GM18505 (cell line): ENCODE results near the gene HOXA3.

ENCODE experiments used
- ATAC-seq: cut with Tn5 transposase; IDR thresholded peaks from one replicate; pipeline ENCODE4 v1.9.1; 2021; ENCODE audit not compliant: unreplicated experiment
- POLR2A ChIP-seq: IDR thresholded peaks from 4 replicates; pipeline ENCODE4 v1.6.1; 2011; ENCODE audit warnings: borderline replicate concordance; ENCODE audit not compliant: insufficient read depth, insufficient read length; ENCODE audit errors: extremely low read depth

Gene HOXA3

DNA sequence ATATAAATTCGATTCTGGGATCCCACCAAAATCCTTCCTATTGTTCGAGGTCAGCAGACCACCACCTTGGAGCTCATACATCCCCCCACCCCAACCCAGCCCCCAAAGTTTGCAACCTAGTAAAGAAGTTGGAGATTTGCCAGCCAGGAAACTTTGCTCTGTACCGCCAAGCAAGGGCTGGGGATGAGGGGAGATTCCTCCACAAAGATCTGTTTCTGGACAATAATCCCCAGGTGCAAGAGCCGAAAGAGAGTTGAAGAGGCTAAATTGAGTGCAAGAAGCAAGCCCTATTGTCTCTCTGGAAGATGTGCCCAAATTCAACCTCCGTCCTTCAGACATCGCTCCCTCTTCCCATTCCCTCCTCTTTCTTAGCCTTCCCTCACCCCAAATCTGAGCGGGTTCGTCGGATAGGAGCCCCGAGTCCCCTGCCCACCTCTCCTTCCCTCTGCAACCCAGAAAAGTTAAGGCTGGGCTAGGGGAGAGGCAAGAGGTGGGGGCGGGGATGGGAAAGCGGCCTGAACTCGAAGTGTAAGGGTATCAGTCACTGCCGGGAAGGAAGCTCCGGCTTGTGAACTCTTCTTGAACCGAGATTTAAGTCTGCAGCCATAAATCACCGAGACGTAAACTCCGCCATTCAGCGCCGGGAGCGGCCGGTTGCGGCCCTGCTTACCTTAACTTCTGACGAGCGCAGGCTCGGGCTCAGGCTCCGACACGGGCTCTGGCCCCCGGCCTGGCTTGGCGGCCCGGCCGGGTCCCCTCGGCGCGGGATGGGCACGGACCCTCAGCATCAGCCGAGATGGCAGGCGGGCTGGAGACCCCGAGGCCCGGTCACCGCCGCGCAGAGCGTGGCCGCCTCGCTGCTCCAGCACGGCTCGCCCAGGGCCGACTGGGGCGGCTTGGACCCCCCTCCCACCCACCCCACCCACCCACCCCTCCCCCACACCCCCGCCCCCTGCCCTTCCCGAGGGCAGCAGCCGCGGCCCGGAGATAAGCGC lies 39.1 kb downstream of the HOXA3 start:
- no peak for TF ChIP-seq POLR2A
- ATAC-seq, result no peak

DNA sequence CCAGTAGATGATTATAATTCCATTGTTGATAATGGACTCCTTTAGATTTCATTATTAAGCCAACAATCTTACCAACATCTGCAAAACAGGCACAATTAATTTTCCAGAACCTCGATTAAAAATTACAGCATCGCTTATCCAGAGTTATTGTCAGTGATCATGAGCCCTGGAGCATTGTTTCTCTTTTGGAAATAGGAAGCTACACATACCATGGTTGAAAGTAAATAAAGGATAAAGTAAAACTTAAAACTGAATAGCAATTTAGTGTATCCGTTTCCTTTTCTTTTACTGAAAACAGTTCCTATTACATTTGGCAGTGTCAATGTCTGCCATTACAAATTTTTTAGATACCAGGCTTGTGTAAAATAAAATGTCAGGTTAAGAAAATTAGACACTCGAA lies 40.0 kb downstream of the HOXA3 start:
- ATAC-seq, result no peak

DNA sequence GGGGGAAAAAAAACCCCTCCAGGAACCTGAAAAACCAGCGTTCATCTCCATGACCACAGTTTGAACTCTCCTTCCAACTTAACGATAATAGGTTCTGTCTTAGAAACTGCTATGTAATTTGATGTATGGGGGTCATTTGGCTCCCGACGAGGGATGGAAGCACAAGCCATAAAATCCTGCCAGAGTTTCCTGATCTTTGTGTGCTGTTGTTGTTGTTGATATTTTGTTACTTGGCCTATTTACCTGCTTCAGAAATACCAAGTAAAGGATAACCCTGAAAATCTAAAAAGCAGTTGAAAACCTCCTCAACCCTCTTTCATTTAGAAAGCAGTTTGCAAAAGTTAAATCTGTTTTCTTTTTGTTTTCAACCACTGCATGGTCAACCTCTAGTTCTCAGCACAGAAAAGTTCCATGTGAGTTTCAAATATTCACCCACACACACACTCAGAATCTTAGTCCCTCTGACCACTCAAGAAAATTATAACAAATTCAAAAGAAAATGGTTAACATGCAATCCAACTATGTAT lies 40.6 kb downstream of the HOXA3 start:
- no peak for ATAC-seq
- TF ChIP-seq POLR2A, result no peak

More for the DNA sequence above, 40.0 kb downstream of the HOXA3 start:
- TF ChIP-seq POLR2A, result no peak

DNA sequence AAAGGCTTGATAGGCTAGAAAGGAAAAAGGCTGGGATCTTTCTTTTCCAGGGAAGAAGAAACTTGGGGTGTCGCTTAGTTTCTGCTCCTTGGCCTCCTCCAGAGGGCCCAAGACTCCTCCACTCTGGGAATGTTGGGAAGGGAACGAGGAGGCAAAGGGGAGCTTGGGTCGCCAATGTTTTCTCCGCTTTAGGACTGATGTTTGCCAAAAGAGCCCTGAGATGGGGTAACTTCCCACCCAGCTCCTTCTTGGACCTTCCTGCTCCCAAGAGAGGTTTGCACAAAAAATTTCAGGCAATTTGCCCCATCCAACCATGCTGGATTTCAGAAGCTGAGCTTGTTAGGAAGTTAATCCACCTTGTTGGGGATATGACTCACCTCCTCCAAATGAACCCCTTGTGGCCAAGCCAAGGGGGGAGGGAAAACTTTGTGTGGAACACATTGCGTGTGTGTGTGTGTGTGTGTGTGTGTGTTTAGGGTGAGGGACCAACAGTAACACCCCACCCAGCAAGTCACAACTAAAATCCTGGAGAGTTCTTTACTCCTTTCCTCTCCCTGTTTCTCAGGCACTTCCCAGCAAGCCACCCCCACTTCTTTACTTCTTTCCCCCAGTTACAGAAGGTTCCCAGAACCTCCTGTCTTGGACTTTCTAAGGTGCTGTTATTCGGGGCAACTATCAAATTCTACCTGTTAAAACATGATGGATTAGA lies 41.2 kb downstream of the HOXA3 start:
- no peak for ATAC-seq
- no peak for TF ChIP-seq POLR2A

DNA sequence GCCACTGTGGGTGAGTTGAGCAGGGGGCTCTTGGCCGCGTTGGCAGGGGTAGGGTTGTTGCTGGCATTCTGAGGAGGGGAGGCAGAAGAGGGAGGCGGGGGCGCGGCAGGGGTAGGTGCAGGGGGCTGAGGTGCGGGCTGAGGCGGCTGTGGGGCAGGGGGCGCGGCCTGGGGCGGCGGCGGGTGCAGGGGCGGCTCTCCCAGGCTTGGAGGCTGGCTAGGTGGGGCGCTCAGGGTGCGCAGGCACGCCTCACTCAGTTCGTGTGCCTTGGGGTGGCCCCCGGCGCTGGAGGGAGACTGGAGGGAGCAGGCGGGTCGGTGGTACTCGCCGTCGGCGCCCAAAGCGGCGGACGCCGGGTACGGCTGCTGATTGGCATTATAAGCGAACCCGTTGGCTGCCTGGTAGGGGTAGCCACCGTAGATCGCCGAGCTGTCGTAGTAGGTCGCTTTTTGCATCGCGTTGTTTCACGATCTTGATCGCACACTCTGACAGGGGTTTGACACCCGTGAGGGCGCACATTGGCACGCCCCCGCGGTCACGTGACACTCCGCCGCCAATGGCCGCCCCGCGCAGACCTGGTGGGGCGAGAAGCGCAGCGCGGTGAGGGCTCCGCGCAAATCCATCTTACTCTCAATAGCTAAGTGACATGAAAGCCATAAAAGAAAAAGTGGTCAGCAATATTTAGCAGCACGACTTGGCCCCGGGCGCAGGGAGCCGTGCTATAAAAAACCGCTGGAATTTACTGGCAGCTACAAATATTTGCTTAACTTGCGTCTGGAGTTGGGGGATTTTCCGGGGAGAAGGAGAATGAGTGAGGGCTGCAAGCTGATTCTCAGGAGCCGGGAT lies 42.0 kb downstream of the HOXA3 start:
- no peak for ATAC-seq

DNA sequence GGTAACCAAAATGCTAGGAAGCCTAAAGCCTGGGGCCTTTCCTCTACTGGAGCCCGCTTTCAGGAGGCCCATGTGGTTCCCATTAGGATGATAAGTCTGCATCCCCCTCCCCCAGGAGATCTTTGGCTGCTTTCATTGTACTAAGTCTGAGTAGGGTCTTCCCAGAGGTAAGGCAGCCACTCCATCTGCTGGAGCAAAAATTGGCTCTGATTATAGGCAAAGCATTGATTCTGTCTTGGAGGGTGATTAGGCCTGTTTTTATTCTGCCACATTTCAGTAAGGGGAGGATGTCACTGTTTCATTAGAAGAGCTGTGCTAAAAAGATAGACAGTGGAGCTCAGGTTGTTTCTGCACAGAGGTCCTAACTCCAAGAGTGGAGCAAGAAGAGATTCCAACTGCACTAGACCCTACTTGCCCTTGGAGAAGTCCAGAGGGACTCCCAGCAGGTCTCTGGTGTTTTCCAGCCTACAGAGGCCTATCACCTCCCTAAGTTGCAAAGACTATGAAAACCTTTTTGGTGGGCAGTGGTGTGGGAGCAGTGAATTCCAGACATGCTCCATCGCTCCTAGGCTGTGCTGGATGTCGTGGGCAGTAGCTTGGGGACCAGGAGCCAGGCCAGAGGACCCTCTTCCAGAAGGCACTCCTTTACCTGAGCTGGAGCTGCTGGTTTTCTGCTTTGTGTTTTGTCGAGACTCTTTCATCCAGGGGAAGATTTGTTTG lies 42.8 kb downstream of the HOXA3 start:
- no peak for TF ChIP-seq POLR2A

More for the DNA sequence above, 42.0 kb downstream of the HOXA3 start:
- no peak for TF ChIP-seq POLR2A

DNA sequence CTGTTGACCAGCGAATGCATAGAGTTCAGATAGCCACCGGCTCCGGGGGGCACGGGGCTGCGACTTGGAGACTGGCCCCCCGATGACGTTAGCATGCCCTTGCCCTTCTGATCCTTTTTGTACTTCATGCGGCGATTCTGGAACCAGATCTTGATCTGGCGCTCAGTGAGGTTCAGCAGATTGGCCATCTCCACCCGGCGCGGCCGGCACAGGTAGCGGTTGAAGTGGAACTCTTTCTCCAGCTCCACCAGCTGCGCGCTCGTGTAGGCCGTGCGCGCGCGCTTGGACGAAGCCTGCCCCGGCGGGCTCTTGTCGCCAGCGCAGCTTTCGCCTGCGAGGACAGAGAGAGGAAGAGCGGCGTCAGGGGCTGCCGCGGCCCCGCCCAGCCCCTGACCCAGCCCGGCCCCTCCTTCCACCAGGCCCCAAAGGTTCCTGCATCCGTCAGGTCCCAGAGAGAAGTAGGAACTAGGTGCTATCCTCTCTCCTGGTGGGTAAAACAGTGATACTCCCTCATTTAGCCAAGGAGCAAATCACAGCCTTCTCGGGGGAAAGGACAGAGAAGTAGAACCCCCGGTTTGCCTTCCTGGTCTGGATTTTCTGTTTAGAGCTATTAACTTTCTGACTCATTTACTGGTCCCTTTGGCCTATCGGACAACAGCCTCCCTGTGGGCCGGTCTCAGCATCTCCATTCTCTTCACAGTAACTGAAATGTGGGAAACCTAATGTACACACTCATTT lies 43.8 kb downstream of the HOXA3 start:
- no peak for ATAC-seq
- TF ChIP-seq POLR2A, result no peak

More for the DNA sequence above, 42.8 kb downstream of the HOXA3 start:
- ATAC-seq, result no peak

DNA sequence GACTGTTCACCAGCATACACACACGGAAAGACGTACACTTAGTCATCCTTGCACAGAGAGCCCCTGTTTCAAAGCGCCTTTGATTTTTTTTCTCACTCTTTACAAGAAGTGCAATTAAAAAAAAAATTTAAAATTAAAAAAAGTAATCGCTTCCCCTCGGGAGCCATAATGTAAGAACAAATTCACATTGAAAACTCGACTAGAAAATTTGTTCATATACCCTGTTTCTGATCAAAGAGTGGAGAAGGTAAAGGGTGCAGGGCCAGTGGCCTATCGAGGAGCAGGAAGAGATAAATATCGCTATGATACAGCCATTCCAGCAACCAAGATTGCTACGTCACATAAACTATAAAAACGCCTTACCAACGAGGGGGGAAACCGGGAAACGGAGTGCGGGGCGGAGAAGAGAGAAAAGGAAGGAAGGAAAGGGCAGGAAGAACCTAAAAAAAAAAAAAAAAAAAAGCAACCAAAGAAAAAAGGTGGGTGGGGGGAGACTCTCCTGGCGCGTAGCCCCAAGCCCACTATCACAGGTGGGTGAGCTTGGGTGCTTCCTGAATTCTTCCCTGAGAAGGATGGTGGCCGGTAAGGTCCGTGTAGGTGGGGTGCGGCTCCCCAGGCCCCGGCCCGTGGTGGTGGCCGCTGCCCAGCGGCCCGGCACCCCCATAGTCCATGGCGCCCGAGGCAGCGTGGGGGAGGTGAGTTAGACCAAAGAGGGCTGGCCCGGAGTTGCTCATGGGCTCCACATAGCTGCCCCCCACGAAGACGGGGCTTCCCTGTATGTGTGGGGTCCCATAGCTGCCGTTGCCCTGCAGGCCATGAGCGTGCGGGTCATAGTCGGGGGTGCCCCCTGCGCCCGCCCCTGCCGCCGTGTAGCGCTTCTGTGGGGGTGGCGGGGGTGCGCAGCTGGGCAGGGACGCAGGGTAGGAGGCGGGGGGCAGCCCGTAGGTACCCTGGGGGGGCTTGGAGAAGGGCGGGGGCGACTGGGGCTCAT lies 44.7 kb downstream of the HOXA3 start:
- ATAC-seq, result no peak

DNA sequence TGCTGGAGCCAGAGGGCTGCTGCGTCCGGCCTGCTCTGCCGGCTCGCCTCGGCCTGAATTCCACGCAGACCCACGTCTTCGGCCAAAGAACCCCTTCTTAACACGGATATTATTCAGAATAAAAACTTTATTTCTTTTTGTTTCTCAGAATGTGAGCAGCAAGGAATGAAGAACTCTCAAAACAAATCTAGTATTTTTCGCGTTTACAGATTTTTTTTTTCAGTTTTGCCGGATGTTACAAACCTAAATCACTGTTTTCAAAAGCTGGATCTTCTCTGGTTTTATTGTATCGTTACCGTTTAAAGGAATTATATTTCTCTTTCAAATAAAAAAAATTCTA lies 45.5 kb downstream of the HOXA3 start:
- TF ChIP-seq POLR2A, result no peak
- ATAC-seq, result no peak

More for the DNA sequence above, 44.7 kb downstream of the HOXA3 start:
- no peak for TF ChIP-seq POLR2A

DNA sequence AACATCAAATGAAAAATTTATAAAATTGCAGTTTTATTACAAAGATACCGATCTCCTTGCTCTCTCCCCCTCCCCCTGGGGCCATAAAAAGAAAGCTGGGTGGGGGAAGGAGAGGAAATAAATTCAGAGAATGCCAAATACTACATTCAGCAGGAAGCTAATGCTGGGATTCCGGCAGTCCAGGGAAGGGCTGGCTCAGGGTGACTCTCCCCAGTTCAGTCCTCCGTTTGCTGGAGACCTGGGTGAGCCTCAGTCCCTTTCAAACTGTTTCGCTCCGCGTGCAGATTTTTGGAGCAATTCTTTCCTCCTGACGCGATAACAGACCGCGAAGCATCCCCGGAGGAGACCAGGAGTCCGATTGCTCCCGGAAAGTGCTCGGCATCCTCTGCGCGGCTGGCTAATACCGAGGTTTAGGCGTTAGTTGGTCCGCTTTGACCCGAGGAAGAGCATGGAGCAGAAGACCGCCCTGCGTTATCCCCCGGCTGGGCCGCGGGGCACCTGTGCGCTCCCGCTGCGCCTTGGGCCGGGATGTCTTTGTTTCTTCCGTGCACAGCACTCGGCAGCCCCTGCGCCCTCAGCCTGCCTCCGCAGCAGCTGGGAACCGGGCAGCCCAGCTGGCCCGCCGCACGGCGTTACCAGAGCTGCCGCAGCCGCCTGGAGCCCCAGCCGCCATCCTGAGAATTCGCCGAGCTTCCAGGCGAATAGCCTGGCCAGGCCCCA lies 46.0 kb downstream of the HOXA3 start:
- no peak for TF ChIP-seq POLR2A
- no peak for ATAC-seq
